HepG2 (cell line): ENCODE data around the gene DDI2. TPM values are rescaled to one million over a fixed set of nuclear protein-coding genes. Genes with fewer than 3 reads are reported as not detected.

Experiments
- ADNP ChIP-seq: sonication (generic); formaldehyde crosslinking; IDR thresholded peaks from 2 replicates; pipeline ENCODE4 v1.4.0; 2020; ENCODE audit warnings: missing genetic modification reagents
- ETV5 ChIP-seq: IDR thresholded peaks from 2 replicates; pipeline ENCODE4 v1.6.1; 2018; ENCODE audit warnings: missing biosample characterization, missing genetic modification reagents, inconsistent platforms, borderline replicate concordance
- NKX3-1 ChIP-seq: sonication (generic); formaldehyde crosslinking; IDR thresholded peaks from 2 replicates; pipeline ENCODE4 v1.5.0; 2020; ENCODE audit warnings: missing genetic modification reagents
- NR2C2 ChIP-seq: sonication (generic); formaldehyde crosslinking; IDR thresholded peaks from 2 replicates; pipeline ENCODE4 v1.4.0; 2020; ENCODE audit warnings: missing genetic modification reagents, mild to moderate bottlenecking, moderate library complexity, borderline replicate concordance
- PAF1 ChIP-seq: IDR thresholded peaks from 2 replicates; pipeline ENCODE4 v1.6.1; 2016; ENCODE audit warnings: missing genetic modification reagents, missing compliant biosample characterization
- RBFOX2 ChIP-seq: fragments of 200-400 bp; formaldehyde crosslinking; IDR thresholded peaks from 2 replicates; pipeline ENCODE4 v1.6.1; 2017; ENCODE audit warnings: low read depth, mild to moderate bottlenecking, low read length
- SP4 ChIP-seq: sonication (generic); formaldehyde crosslinking; IDR thresholded peaks from 2 replicates; pipeline ENCODE4 v1.8.1; 2023; ENCODE audit warnings: mild to moderate bottlenecking, missing genetic modification reagents
- TBX2 ChIP-seq: sonication (generic); formaldehyde crosslinking; IDR thresholded peaks from 2 replicates; pipeline ENCODE4 v1.5.0; 2020; ENCODE audit warnings: missing genetic modification reagents, mild to moderate bottlenecking, borderline replicate concordance
- U2AF2 ChIP-seq: fragments of 200-400 bp; formaldehyde crosslinking; IDR thresholded peaks from 2 replicates; pipeline ENCODE4 v1.6.1; 2017; ENCODE audit warnings: low read depth, mild to moderate bottlenecking, low read length
- ZFP90 ChIP-seq: sonication (generic); formaldehyde crosslinking; IDR thresholded peaks from 2 replicates; pipeline ENCODE4 v1.8.0; 2022; ENCODE audit warnings: missing genetic modification reagents, mild to moderate bottlenecking, inconsistent platforms, borderline replicate concordance
- ZFX ChIP-seq: sonication (generic); formaldehyde crosslinking; IDR thresholded peaks from 2 replicates; pipeline ENCODE4 v1.4.0; 2020; ENCODE audit warnings: mild to moderate bottlenecking, low read depth, missing genetic modification reagents, moderate library complexity
- ZNF30 ChIP-seq: sonication (generic); formaldehyde crosslinking; IDR thresholded peaks from 2 replicates; pipeline ENCODE4 v1.5.0; 2020; ENCODE audit warnings: mild to moderate bottlenecking, missing genetic modification reagents
- ZNF354B ChIP-seq: sonication (generic); formaldehyde crosslinking; IDR thresholded peaks from 2 replicates; pipeline ENCODE4 v1.8.0; 2022; ENCODE audit warnings: mild to moderate bottlenecking, missing genetic modification reagents
- ZNF562 ChIP-seq: sonication (generic); formaldehyde crosslinking; IDR thresholded peaks from 2 replicates; pipeline ENCODE4 v1.8.0; 2022; ENCODE audit warnings: missing genetic modification reagents, borderline replicate concordance
- ZNF747 ChIP-seq: sonication (generic); formaldehyde crosslinking; IDR thresholded peaks from 2 replicates; pipeline ENCODE4 v1.8.1; 2023; ENCODE audit warnings: missing genetic modification reagents, mild to moderate bottlenecking, borderline replicate concordance
- polyA plus RNA-seq, 8 experiments: library from polyadenylated mRNA; depleted of rRNA in 3 of 8; stranded (reverse) in 7 of 8; unstranded in 1 of 8; fragments of >200 nt; fragmentation: Illumina TruSeq in 4 of 8; extraction: Trizol in 4 of 8; gene quantifications; 2 replicates each; pipeline versions ENCODE4 v1.2.1 to v1.2.3, GENCODE V29; 2011 to 2016; ENCODE audit warnings: low read depth in 4 of 8, missing spikeins in 1 of 8, mixed read lengths in 1 of 8; ENCODE audit not compliant: insufficient read depth in 1 of 8
- total RNA-seq, 5 experiments: library from RNA; depleted of rRNA; stranded (reverse); fragments of >200 nt; fragmentation: Illumina TruSeq; extraction: Trizol; gene quantifications; 2 replicates each; pipeline ENCODE4 v1.2.3, GENCODE V29; 2016; ENCODE audit warnings: low read depth in 1 of 5
- TF ChIP-seq, protein P1 (sequence below): sonication (generic); formaldehyde crosslinking; IDR thresholded peaks from 2 replicates; pipeline ENCODE4 v1.4.0; 2020; ENCODE audit warnings: missing genetic modification reagents, borderline replicate concordance
- TF ChIP-seq, protein P2 (sequence below): sonication (generic); formaldehyde crosslinking; conservative IDR thresholded peaks from 2 replicates; pipeline ENCODE4 v1.4.0; 2020; ENCODE audit warnings: missing genetic modification reagents
- TF ChIP-seq, protein P3 (sequence below): IDR thresholded peaks from 2 replicates; pipeline ENCODE4 v1.6.1; 2016; ENCODE audit warnings: mild to moderate bottlenecking, missing biosample characterization, missing genetic modification reagents
- TF ChIP-seq, protein P4 (sequence below): sonication (generic); formaldehyde crosslinking; IDR thresholded peaks from 2 replicates; pipeline ENCODE4 v1.5.1; 2020; ENCODE audit warnings: mild to moderate bottlenecking, moderate library complexity, missing genetic modification reagents
- TF ChIP-seq, protein P5 (sequence below): sonication (generic); formaldehyde crosslinking; IDR thresholded peaks from 2 replicates; pipeline ENCODE4 v1.5.0; 2020; ENCODE audit warnings: missing genetic modification reagents
- TF ChIP-seq, protein P6 (sequence below): sonication (generic); formaldehyde crosslinking; IDR thresholded peaks from 2 replicates; pipeline ENCODE4 v1.4.0; 2020; ENCODE audit warnings: missing genetic modification reagents
- TF ChIP-seq, protein P7 (sequence below): sonication (generic); formaldehyde crosslinking; IDR thresholded peaks from 2 replicates; pipeline ENCODE4 v1.8.1; 2023; ENCODE audit warnings: mild to moderate bottlenecking, missing genetic modification reagents, borderline replicate concordance

Gene DDI2
- total and polyA plus RNA-seq, 2 of the 13 experiments (the other 11 are each of a cell fraction or from before 2014, with no cell fraction given): 8.5 to 25.7 TPM

DNA sequence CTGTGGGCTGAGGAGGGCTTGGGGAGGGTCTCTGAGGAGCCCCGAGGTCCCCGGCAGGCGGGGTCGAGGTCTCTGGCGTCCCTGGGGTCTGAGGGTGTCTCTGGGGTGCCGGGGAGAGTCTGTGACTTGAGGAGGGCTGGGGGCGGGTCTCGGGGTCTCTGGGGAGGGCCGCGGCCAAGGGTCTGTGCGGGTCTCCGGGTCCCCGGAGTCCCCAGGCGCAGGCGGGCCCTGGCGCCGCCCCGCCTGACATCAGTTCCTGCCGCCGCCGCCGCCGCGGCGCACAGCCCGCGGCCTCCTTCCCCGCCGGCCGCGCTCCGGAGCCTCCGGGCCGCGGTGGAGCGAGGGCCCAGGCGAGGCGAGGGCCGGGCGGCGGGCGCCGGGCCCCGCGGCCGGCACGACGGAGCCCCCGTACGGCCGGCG is 66.8 kb downstream of the DDI2 start, which contains the start of gene PLEKHM2 (continued):
- TF ChIP-seq, protein P1, sequence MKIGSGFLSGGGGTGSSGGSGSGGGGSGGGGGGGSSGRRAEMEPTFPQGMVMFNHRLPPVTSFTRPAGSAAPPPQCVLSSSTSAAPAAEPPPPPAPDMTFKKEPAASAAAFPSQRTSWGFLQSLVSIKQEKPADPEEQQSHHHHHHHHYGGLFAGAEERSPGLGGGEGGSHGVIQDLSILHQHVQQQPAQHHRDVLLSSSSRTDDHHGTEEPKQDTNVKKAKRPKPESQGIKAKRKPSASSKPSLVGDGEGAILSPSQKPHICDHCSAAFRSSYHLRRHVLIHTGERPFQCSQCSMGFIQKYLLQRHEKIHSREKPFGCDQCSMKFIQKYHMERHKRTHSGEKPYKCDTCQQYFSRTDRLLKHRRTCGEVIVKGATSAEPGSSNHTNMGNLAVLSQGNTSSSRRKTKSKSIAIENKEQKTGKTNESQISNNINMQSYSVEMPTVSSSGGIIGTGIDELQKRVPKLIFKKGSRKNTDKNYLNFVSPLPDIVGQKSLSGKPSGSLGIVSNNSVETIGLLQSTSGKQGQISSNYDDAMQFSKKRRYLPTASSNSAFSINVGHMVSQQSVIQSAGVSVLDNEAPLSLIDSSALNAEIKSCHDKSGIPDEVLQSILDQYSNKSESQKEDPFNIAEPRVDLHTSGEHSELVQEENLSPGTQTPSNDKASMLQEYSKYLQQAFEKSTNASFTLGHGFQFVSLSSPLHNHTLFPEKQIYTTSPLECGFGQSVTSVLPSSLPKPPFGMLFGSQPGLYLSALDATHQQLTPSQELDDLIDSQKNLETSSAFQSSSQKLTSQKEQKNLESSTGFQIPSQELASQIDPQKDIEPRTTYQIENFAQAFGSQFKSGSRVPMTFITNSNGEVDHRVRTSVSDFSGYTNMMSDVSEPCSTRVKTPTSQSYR (CRISPR knock-in tag): no peak
- TF ChIP-seq, protein P2, sequence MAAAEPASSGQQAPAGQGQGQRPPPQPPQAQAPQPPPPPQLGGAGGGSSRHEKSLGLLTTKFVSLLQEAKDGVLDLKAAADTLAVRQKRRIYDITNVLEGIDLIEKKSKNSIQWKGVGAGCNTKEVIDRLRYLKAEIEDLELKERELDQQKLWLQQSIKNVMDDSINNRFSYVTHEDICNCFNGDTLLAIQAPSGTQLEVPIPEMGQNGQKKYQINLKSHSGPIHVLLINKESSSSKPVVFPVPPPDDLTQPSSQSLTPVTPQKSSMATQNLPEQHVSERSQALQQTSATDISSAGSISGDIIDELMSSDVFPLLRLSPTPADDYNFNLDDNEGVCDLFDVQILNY (CRISPR knock-in tag): no peak
- TF ChIP-seq, protein P3, sequence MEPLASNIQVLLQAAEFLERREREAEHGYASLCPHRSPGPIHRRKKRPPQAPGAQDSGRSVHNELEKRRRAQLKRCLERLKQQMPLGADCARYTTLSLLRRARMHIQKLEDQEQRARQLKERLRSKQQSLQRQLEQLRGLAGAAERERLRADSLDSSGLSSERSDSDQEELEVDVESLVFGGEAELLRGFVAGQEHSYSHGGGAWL (CRISPR knock-in tag): 0 out of 2 replicates have a peak, but pooled peaks have one; percentile 9
- TF ChIP-seq, protein P4, sequence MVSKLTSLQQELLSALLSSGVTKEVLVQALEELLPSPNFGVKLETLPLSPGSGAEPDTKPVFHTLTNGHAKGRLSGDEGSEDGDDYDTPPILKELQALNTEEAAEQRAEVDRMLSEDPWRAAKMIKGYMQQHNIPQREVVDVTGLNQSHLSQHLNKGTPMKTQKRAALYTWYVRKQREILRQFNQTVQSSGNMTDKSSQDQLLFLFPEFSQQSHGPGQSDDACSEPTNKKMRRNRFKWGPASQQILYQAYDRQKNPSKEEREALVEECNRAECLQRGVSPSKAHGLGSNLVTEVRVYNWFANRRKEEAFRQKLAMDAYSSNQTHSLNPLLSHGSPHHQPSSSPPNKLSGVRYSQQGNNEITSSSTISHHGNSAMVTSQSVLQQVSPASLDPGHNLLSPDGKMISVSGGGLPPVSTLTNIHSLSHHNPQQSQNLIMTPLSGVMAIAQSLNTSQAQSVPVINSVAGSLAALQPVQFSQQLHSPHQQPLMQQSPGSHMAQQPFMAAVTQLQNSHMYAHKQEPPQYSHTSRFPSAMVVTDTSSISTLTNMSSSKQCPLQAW (CRISPR knock-in tag): no peak
- TF ChIP-seq, protein P5, sequence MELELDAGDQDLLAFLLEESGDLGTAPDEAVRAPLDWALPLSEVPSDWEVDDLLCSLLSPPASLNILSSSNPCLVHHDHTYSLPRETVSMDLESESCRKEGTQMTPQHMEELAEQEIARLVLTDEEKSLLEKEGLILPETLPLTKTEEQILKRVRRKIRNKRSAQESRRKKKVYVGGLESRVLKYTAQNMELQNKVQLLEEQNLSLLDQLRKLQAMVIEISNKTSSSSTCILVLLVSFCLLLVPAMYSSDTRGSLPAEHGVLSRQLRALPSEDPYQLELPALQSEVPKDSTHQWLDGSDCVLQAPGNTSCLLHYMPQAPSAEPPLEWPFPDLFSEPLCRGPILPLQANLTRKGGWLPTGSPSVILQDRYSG (CRISPR knock-in tag): no peak
- TF ChIP-seq ZNF747 (CRISPR knock-in tag): no peak
- no peak for TF ChIP-seq ZNF354B
- no peak for TF ChIP-seq ZNF562 (CRISPR knock-in tag)
- no peak for TF ChIP-seq SP4 (CRISPR knock-in tag)
- TF ChIP-seq PAF1 (CRISPR knock-in tag): no peak
- TF ChIP-seq ETV5 (CRISPR knock-in tag): no peak
- no peak for TF ChIP-seq NR2C2 (CRISPR knock-in tag)
- TF ChIP-seq ZFX (CRISPR knock-in tag): peak; percentile 37; the same call in 1 of the 2 replicates
- no peak for TF ChIP-seq U2AF2
- TF ChIP-seq TBX2 (CRISPR knock-in tag): no peak
- TF ChIP-seq, protein P6, sequence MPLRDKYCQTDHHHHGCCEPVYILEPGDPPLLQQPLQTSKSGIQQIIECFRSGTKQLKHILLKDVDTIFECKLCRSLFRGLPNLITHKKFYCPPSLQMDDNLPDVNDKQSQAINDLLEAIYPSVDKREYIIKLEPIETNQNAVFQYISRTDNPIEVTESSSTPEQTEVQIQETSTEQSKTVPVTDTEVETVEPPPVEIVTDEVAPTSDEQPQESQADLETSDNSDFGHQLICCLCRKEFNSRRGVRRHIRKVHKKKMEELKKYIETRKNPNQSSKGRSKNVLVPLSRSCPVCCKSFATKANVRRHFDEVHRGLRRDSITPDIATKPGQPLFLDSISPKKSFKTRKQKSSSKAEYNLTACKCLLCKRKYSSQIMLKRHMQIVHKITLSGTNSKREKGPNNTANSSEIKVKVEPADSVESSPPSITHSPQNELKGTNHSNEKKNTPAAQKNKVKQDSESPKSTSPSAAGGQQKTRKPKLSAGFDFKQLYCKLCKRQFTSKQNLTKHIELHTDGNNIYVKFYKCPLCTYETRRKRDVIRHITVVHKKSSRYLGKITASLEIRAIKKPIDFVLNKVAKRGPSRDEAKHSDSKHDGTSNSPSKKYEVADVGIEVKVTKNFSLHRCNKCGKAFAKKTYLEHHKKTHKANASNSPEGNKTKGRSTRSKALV (CRISPR knock-in tag): no peak
- no peak for TF ChIP-seq ZFP90 (CRISPR knock-in tag)
- no peak for TF ChIP-seq ZNF30 (CRISPR knock-in tag)
- TF ChIP-seq, protein P7, sequence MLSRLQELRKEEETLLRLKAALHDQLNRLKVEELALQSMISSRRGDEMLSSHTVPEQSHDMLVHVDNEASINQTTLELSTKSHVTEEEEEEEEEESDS: no peak
- TF ChIP-seq NKX3-1 (CRISPR knock-in tag): no peak
- peak; percentile 68 for TF ChIP-seq RBFOX2
- no peak for TF ChIP-seq ADNP
